Measurements from ENCODE around the gene MAN2C1. TPM values are rescaled to one million over a fixed set of nuclear protein-coding genes. Genes with fewer than 3 reads are reported as not detected.
"Not testable (repeated sequence)": the region's sequence is repeated elsewhere in the genome, so short reads cannot be mapped to it uniquely, and the experiment has no call there.

Gene MAN2C1
- total and polyA plus RNA-seq, 4 donors, result 49.2 to 768 (median 227) TPM

DNA sequence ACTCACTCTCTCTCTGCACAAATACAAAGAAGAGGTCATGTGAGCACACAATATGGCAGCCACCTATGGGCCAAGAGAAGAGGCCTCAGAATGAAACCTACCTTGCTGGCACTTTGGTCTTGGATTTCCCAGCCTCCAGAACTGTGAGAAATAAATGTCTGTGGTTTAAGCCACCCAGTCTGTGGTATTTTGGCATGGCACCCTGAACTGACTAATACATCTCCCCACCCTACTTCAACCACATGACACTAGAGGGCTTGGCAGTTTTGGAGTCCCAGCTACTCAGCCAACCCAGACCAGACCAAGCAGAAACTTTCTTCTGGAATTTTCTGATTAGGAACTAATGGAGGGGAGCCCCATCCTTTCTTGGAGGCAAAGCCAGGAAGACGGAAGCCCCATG is 55.9 kb downstream of the MAN2C1 start:
- not testable (repeated sequence) for ATAC-seq (ENCODE audit: low FRiP score); H3K27ac ChIP-seq (ENCODE audit: low read depth in 1 of 2, low read length in 2 of 2); DNase-seq; H3K36me3 ChIP-seq (ENCODE audit: control insufficient read depth in 1 of 2, insufficient read depth in 2 of 2, low read length in 1 of 2); H3K27me3 ChIP-seq (ENCODE audit: control insufficient read depth in 1 of 2, insufficient read depth in 2 of 2, low read length in 1 of 2); H3K4me1 ChIP-seq (ENCODE audit: control insufficient read depth in 1 of 2, insufficient read depth in 2 of 2, low read length in 2 of 2); H3K9me3 ChIP-seq (ENCODE audit: control insufficient read depth, low read length); H3K4me3 ChIP-seq (ENCODE audit: low read length in 2 of 2)
- intact Hi-C loops (cut with DNase I), result loop anchor here in 1 of 2 donors (10.0 kb wide), 1 partner anchor 78 kb away; no protein-coding TSS in a partner anchor
- 90 to 95% methylated on average over 1 of the region's 1 CpG for WGBS, 2 donors

- intact Hi-C loops (cut with DNase I), result loop anchor here in 1 of 2 donors (10.0 kb wide), 1 partner anchor 75 kb away; no protein-coding TSS in a partner anchor
- ATAC-seq (ENCODE audit: low FRiP score), result no peak
Observed at GRCh38 chr15:75309711-75310110, 58.7 kb downstream of the MAN2C1 start.

GRCh38 chr15:75307778-75308390 is 60.5 kb downstream of the MAN2C1 start:
- ATAC-seq (ENCODE audit: low FRiP score) (no peak), DNase-seq (peak in 1 of 2 donors; percentile 70)
- Histone ChIP-seq H3K4me1 (ENCODE audit: control insufficient read depth in 1 of 2, insufficient read depth in 2 of 2, low read length in 2 of 2) (no peaks in the 10 kb centered on the region), H3K36me3 (ENCODE audit: control insufficient read depth in 1 of 2, insufficient read depth in 2 of 2, low read length in 1 of 2) (no peaks in the 10 kb centered on the region), H3K27me3 (ENCODE audit: control insufficient read depth in 1 of 2, insufficient read depth in 2 of 2, low read length in 1 of 2) (peaks cover 0 to 2% of the 10 kb centered on the region in 2 donors), H3K27ac (ENCODE audit: low read depth in 1 of 2, low read length in 2 of 2) (no peak overlapping the region), H3K4me3 (ENCODE audit: low read length in 2 of 2) (no peak overlapping the region), H3K9me3 (ENCODE audit: control insufficient read depth, low read length) (no peaks in the 10 kb centered on the region)
- intact Hi-C loops (cut with DNase I), result no loop called here
- WGBS, 2 donors, result 30 to 31% methylated on average over 15 of the region's 15 CpGs

More at GRCh38 chr15:75309711-75310110, 58.7 kb downstream of the MAN2C1 start:
- Histone ChIP-seq H3K36me3 (ENCODE audit: control insufficient read depth in 1 of 2, insufficient read depth in 2 of 2, low read length in 1 of 2) (no peaks in the 10 kb centered on the region), H3K4me1 (ENCODE audit: control insufficient read depth in 1 of 2, insufficient read depth in 2 of 2, low read length in 2 of 2) (no peaks in the 10 kb centered on the region), H3K4me3 (ENCODE audit: low read length in 2 of 2) (no peak overlapping the region), H3K27me3 (ENCODE audit: control insufficient read depth in 1 of 2, insufficient read depth in 2 of 2, low read length in 1 of 2) (peaks cover 0 to 2% of the 10 kb centered on the region in 2 donors), H3K9me3 (ENCODE audit: control insufficient read depth, low read length) (no peaks in the 10 kb centered on the region), H3K27ac (ENCODE audit: low read depth in 1 of 2, low read length in 2 of 2) (no peak overlapping the region)
- DNase-seq, result no peak

- H3K4me3 ChIP-seq (ENCODE audit: low read length in 2 of 2), result no peak overlapping the region
- no peaks in the 10 kb centered on the region for H3K36me3 ChIP-seq (ENCODE audit: control insufficient read depth in 1 of 2, insufficient read depth in 2 of 2, low read length in 1 of 2)
- DNase-seq (no peak), ATAC-seq (ENCODE audit: low FRiP score) (no peak)
- H3K4me1 ChIP-seq (ENCODE audit: control insufficient read depth in 1 of 2, insufficient read depth in 2 of 2, low read length in 2 of 2), result no peaks in the 10 kb centered on the region
- H3K9me3 ChIP-seq (ENCODE audit: control insufficient read depth, low read length), result no peaks in the 10 kb centered on the region
- H3K27ac ChIP-seq (ENCODE audit: low read depth in 1 of 2, low read length in 2 of 2), result no peak overlapping the region
- intact Hi-C loops (cut with DNase I), result no loop called here
- H3K27me3 ChIP-seq (ENCODE audit: control insufficient read depth in 1 of 2, insufficient read depth in 2 of 2, low read length in 1 of 2), result peaks cover 0 to 1% of the 10 kb centered on the region in 2 donors
- 69 to 75% methylated on average over 3 of the region's 3 CpGs for WGBS, 2 donors
Observed at GRCh38 chr15:75306188-75306587, 62.2 kb downstream of the MAN2C1 start.

Small RNA genes lying within 50 kb of the gene (microRNA-seq; reads per million reads assigned to microRNA genes)
- 0 reads per million in 2 donors for gene MIR631

Other genes starting within 250 kb of the MAN2C1 start
- gene C15orf39, start 166.7 kb downstream of the MAN2C1 start, total RNA-seq, result 10 to 100 TPM; 24.6 to 26.8 TPM
- gene C15orf39, start 166.7 kb downstream of the MAN2C1 start, polyA plus RNA-seq, result 1 to 10 TPM; 8.1 to 8.6 TPM
- gene GOLGA6C, start 110.3 kb downstream of the MAN2C1 start, total RNA-seq, result not detected
- not detected for gene GOLGA6C, start 110.3 kb downstream of the MAN2C1 start, polyA plus RNA-seq
- under 1 TPM in 1 of 2 donors, not detected in 1; 0.12 TPM for gene GOLGA6D, start 85.8 kb downstream of the MAN2C1 start, total RNA-seq
- under 1 TPM in 1 of 2 donors, not detected in 1; 0.08 TPM for gene GOLGA6D, start 85.8 kb downstream of the MAN2C1 start, polyA plus RNA-seq
- 10 to 100 TPM; 27.0 to 32.8 TPM for gene COMMD4, start 32.5 kb downstream of the MAN2C1 start, total RNA-seq
- gene COMMD4, start 32.5 kb downstream of the MAN2C1 start, polyA plus RNA-seq, result 100 to 1,000 TPM in 1 of 2 donors, 10 to 100 TPM in 1; 45.6 to 136 TPM
- 10 to 100 TPM; 15.4 to 45.5 TPM for gene NEIL1, start 21.6 kb downstream of the MAN2C1 start, total RNA-seq
- 10 to 100 TPM in 1 of 2 donors, 1 to 10 TPM in 1; 7.9 to 80.4 TPM for gene NEIL1, start 21.6 kb downstream of the MAN2C1 start, polyA plus RNA-seq
- 10 to 100 TPM; 67.1 to 67.9 TPM for gene SIN3A, start 83.1 kb upstream of the MAN2C1 start, total RNA-seq
- 10 to 100 TPM in 1 of 2 donors, 1 to 10 TPM in 1; 7.6 to 14.1 TPM for gene SIN3A, start 83.1 kb upstream of the MAN2C1 start, polyA plus RNA-seq
- gene PTPN9, start 210.7 kb upstream of the MAN2C1 start, total RNA-seq, result 10 to 100 TPM; 25.0 to 37.9 TPM
- gene PTPN9, start 210.7 kb upstream of the MAN2C1 start, polyA plus RNA-seq, result 10 to 100 TPM in 1 of 2 donors, 1 to 10 TPM in 1; 9.8 to 17.1 TPM